ENCODE results near the gene RGMA.

The RGMA gene

DNA sequence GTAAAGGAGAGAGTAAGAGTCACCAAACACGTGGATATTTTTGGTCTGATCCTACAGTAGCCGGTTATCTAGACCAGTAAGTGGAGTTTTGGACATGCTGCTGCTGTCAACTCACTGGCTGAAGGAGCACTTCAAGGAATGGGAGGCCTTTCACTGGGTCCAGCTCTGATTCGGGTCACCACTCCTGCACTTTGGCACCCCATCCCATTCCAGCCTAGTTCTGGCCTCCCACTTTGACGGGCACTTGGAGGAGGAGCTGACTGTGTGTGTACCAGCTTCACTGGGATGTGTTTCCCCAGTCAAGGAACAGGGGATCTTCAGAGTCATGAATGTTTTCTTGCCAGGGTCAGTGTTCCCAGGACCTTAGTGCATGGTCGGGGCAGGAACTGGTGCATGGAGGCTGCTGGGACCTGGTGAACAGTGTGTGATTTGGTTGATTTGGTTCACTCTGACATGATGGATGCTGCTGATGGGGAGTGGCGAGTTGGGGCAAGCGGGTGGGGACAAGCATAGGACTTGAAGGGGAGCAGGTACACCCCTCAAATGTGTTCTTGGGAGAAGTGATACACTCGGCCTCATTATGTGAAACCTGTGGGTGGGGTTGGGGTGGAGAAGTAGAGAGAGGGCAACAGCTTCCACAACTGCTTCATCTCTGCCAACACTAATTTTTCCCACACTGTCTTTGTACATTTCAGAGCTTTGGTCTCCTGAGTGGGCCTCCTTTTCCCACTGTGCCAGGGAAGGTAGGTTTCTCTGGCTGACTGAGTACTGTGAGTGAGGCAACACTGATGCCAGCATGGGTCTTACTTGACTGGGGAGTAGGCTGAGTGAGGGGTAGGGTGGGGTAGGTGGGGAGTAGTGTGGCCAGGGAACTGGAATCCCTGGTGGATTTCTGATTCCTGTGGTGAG, 64.0 kb downstream of the RGMA start:
- Histone ChIP-seq H3K27ac (no peak overlapping the region), H3K36me3 (ENCODE audit: control insufficient read depth, insufficient read depth, low read length) (no peaks in the 10 kb centered on the region), H3K27me3 (ENCODE audit: control insufficient read depth, insufficient read depth, low read length) (no peaks in the 10 kb centered on the region), H3K9ac (no peak overlapping the region), H2AFZ (no peak overlapping the region), H3K4me3 (ENCODE audit: low read depth, low read length) (no peak overlapping the region), H3K9me3 (ENCODE audit: control insufficient read depth, low read length) (no peaks in the 10 kb centered on the region), H3K4me1 (peaks cover 2% of the 10 kb centered on the region), H3K4me2 (ENCODE audit: low read length) (no peak overlapping the region), H3K79me2 (no peaks in the 10 kb centered on the region)
- TF ChIP-seq, protein P1, sequence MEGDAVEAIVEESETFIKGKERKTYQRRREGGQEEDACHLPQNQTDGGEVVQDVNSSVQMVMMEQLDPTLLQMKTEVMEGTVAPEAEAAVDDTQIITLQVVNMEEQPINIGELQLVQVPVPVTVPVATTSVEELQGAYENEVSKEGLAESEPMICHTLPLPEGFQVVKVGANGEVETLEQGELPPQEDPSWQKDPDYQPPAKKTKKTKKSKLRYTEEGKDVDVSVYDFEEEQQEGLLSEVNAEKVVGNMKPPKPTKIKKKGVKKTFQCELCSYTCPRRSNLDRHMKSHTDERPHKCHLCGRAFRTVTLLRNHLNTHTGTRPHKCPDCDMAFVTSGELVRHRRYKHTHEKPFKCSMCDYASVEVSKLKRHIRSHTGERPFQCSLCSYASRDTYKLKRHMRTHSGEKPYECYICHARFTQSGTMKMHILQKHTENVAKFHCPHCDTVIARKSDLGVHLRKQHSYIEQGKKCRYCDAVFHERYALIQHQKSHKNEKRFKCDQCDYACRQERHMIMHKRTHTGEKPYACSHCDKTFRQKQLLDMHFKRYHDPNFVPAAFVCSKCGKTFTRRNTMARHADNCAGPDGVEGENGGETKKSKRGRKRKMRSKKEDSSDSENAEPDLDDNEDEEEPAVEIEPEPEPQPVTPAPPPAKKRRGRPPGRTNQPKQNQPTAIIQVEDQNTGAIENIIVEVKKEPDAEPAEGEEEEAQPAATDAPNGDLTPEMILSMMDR (IDR thresholded peaks at IDR 0.05), result no peak

DNA sequence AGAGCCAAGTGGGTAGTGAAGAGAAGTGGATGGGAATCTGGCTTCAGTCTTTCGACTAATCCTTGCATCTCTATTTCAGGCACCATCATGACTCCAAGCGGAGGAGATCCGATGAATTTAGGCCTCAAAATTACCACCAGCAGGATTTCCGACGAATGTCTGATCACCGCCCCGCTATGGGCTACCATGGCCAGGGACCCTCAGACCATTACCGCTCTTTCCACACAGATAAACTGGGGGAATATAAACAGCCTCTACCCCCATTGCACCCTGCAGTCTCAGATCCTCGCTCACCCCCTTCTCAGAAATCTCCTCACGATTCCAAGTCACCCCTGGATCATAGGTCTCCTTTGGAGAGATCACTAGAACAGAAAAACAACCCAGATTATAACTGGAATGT, 64.7 kb downstream of the RGMA start:
- Histone ChIP-seq H3K27ac (no peak overlapping the region), H3K4me1 (peaks cover 2% of the 10 kb centered on the region), H3K36me3 (ENCODE audit: control insufficient read depth, insufficient read depth, low read length) (no peaks in the 10 kb centered on the region)

DNA sequence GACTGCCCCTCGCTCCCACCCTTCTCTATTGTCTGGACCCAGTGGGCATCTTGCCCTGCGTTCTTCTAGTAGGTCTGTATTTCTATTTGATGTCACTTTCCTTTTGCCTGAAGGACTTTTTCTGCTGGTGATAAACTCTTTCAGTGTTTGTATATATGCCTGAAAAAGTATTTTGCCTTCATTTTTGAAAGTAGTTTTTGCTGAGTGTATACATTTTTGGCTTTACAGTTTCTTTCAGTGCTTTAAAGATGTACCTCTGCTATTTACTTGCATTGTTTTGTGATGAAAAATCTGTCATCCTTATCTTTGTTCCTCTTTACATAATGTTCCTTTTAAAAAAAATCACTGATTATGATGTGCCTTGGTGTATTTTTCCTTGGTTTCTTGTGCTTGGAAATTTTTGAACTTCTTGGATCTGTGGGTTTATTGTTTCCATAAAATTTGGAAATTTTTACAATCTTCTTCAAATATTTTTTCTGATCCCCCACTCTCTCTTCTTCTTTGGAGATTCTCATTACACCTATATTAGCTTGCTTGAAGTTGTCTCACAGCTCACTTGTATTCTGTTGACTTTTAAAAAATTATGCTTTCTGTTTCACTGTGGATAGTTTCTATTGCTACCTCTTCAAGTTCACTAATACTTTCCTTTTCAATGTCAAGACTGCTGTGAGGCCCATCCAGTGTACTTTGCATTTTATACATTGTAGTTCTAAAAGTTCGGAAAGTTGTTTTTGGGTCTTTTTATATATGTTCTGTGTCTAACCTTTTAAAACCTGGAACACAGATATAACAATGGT, 67.8 kb downstream of the RGMA start:
- Histone ChIP-seq H3K4me3 (ENCODE audit: low read depth, low read length) (no peak overlapping the region), H3K9ac (no peak overlapping the region), H3K4me2 (ENCODE audit: low read length) (no peak overlapping the region), H3K9me3 (ENCODE audit: control insufficient read depth, low read length) (no peaks in the 10 kb centered on the region), H2AFZ (no peak overlapping the region), H3K79me2 (no peaks in the 10 kb centered on the region), H3K36me3 (ENCODE audit: control insufficient read depth, insufficient read depth, low read length) (no peaks in the 10 kb centered on the region), H3K27me3 (ENCODE audit: control insufficient read depth, insufficient read depth, low read length) (no peaks in the 10 kb centered on the region), H3K27ac (no peak overlapping the region), H3K4me1 (no peaks in the 10 kb centered on the region)
- TF ChIP-seq, protein P1 (IDR thresholded peaks at IDR 0.05), result no peak

More for the DNA sequence above, 64.7 kb downstream of the RGMA start:
- H3K27me3 ChIP-seq (ENCODE audit: control insufficient read depth, insufficient read depth, low read length), result no peaks in the 10 kb centered on the region
- no peak overlapping the region for H3K9ac ChIP-seq
- H3K4me2 ChIP-seq (ENCODE audit: low read length), result no peak overlapping the region
- no peak overlapping the region for H3K4me3 ChIP-seq (ENCODE audit: low read depth, low read length)
- TF ChIP-seq, protein P1 (IDR thresholded peaks at IDR 0.05), result no peak
- H2AFZ ChIP-seq, result no peak overlapping the region
- no peaks in the 10 kb centered on the region for H3K9me3 ChIP-seq (ENCODE audit: control insufficient read depth, low read length)
- H3K79me2 ChIP-seq, result no peaks in the 10 kb centered on the region

DNA sequence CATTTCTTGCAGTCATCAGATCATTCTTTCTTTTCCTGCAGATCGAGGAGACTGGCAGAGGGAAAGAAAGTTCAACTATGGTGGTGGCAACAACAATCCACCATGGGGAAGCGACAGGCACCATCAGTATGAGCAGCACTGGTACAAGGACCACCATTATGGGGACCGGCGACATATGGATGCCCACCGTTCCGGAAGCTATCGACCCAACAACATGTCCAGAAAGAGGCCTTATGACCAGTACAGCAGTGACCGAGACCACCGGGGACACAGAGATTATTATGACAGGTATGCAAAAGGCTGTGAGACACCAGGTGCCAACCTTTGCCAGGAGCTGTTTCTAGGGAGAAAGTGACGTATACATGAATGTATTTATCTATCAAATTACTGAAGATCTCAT, 69.0 kb downstream of the RGMA start:
- Histone ChIP-seq H3K4me1 (no peaks in the 10 kb centered on the region), H3K36me3 (ENCODE audit: control insufficient read depth, insufficient read depth, low read length) (no peaks in the 10 kb centered on the region), H3K9me3 (ENCODE audit: control insufficient read depth, low read length) (no peaks in the 10 kb centered on the region), H3K79me2 (no peaks in the 10 kb centered on the region), H2AFZ (no peak overlapping the region), H3K27me3 (ENCODE audit: control insufficient read depth, insufficient read depth, low read length) (no peaks in the 10 kb centered on the region), H3K9ac (no peak overlapping the region), H3K4me3 (ENCODE audit: low read depth, low read length) (no peak overlapping the region), H3K4me2 (ENCODE audit: low read length) (no peak overlapping the region), H3K27ac (no peak overlapping the region)
- TF ChIP-seq, protein P1 (IDR thresholded peaks at IDR 0.05), result no peak

All from parathyroid adenoma (tissue), 2 donors.